Measurements from ENCODE around the gene NIPAL1.
A peak's percentile ranks its signal among the peaks of the same experiment; 100 is the strongest.

Gene NIPAL1

GRCh38 chr4:48017108-48017571 lies 568 bp downstream of the NIPAL1 start:
- TF ChIP-seq EP300 (IDR thresholded peaks at IDR 0.05; ENCODE audit: borderline replicate concordance): no peak
- TF ChIP-seq EGR1 (IDR thresholded peaks at IDR 0.05): peak; percentile 84
- peak; percentile 15; the same call in 1 of the 2 replicates for TF ChIP-seq MAX (IDR thresholded peaks at IDR 0.05)
- TF ChIP-seq YY1 (IDR thresholded peaks at IDR 0.05; ENCODE audit: low read depth): no peak

- TF ChIP-seq TEAD4 (IDR thresholded peaks at IDR 0.05): no peak
- TF ChIP-seq YY1 (IDR thresholded peaks at IDR 0.05; ENCODE audit: low read depth): no peak
- TF ChIP-seq CREB1 (IDR thresholded peaks at IDR 0.05; ENCODE audit: low read depth): no peak
- no peak for TF ChIP-seq CEBPB (IDR thresholded peaks at IDR 0.05)
- no peak for TF ChIP-seq EP300 (IDR thresholded peaks at IDR 0.05; ENCODE audit: borderline replicate concordance)
Measured at GRCh38 chr4:48018112-48018511, 1.5 kb downstream of the NIPAL1 start.

- TF ChIP-seq TAF1 (IDR thresholded peaks at IDR 0.05; ENCODE audit: low read depth): no peak
- no peak for TF ChIP-seq CREB1 (IDR thresholded peaks at IDR 0.05; ENCODE audit: low read depth)
- no peak for TF ChIP-seq EGR1 (IDR thresholded peaks at IDR 0.05)
- no peak for TF ChIP-seq CEBPB (IDR thresholded peaks at IDR 0.05)
- TF ChIP-seq RAD21 (IDR thresholded peaks at IDR 0.05; ENCODE audit: low read depth): no peak
- TF ChIP-seq EP300 (IDR thresholded peaks at IDR 0.05; ENCODE audit: borderline replicate concordance): no peak
- no peak for TF ChIP-seq REST (IDR thresholded peaks at IDR 0.05; ENCODE audit: low read depth)
- no peak for TF ChIP-seq YY1 (IDR thresholded peaks at IDR 0.05; ENCODE audit: low read depth)
- TF ChIP-seq MAX (IDR thresholded peaks at IDR 0.05): no peak
- no peak for TF ChIP-seq TCF12 (IDR thresholded peaks at IDR 0.05; ENCODE audit: low read depth)
- no peak for TF ChIP-seq USF1 (IDR thresholded peaks at IDR 0.05)
Measured at GRCh38 chr4:48021100-48021499, 4.5 kb downstream of the NIPAL1 start.

- no peak for TF ChIP-seq CREB1 (IDR thresholded peaks at IDR 0.05; ENCODE audit: low read depth)
- no peak for TF ChIP-seq FOXM1 (IDR thresholded peaks at IDR 0.05; ENCODE audit: borderline replicate concordance, low read depth)
Measured at GRCh38 chr4:48022192-48022799, 5.7 kb downstream of the NIPAL1 start.

- TF ChIP-seq MAX (IDR thresholded peaks at IDR 0.05) (no peak), USF1 (IDR thresholded peaks at IDR 0.05) (no peak), CREB1 (IDR thresholded peaks at IDR 0.05; ENCODE audit: low read depth) (no peak)
Measured at GRCh38 chr4:48024522-48024921, 8.0 kb downstream of the NIPAL1 start.

- TF ChIP-seq FOXM1 (IDR thresholded peaks at IDR 0.05; ENCODE audit: borderline replicate concordance, low read depth) (no peak), RAD21 (IDR thresholded peaks at IDR 0.05; ENCODE audit: low read depth) (no peak), REST (IDR thresholded peaks at IDR 0.05; ENCODE audit: low read depth) (no peak), CEBPB (IDR thresholded peaks at IDR 0.05) (no peak), USF1 (IDR thresholded peaks at IDR 0.05) (no peak), MAX (IDR thresholded peaks at IDR 0.05) (no peak), YY1 (IDR thresholded peaks at IDR 0.05; ENCODE audit: low read depth) (no peak), TCF12 (IDR thresholded peaks at IDR 0.05; ENCODE audit: low read depth) (no peak), TAF1 (IDR thresholded peaks at IDR 0.05; ENCODE audit: low read depth) (no peak), ZBTB7A (IDR thresholded peaks at IDR 0.05; ENCODE audit: low read depth) (no peak), EGR1 (IDR thresholded peaks at IDR 0.05) (no peak)
Measured at GRCh38 chr4:48025005-48025404, 8.4 kb downstream of the NIPAL1 start.

Data from Ishikawa (cell line).